GM12874 (cell line): ENCODE results near the gene TEFM.

Experiments
- CTCF ChIP-seq: IDR thresholded peaks from 2 replicates; pipeline ENCODE4 v1.5.1; 2011; ENCODE audit warnings: low read depth, mild to moderate bottlenecking, control low read depth, low read length, moderate library complexity; ENCODE audit not compliant: insufficient read depth

The TEFM gene

GRCh38 chr17:30869005-30869404 is 37.0 kb downstream of the TEFM start:
- no peak for TF ChIP-seq CTCF

- no peak for TF ChIP-seq CTCF
Measured at GRCh38 chr17:30864636-30865035, 41.4 kb downstream of the TEFM start.

GRCh38 chr17:30858556-30859250 is 47.3 kb downstream of the TEFM start:
- no peak for TF ChIP-seq CTCF

- TF ChIP-seq CTCF = no peak
Measured at GRCh38 chr17:30854146-30854545, 51.9 kb downstream of the TEFM start.
